ENCODE measurements around the gene PCDHGA10.

- TF ChIP-seq EZH2 (IDR thresholded peaks at IDR 0.05) (no peak), EZH2phosphoT487 (IDR thresholded peaks at IDR 0.05) (no peak)
Measured at GRCh38 chr5:141382469-141383294, 30.1 kb upstream of the PCDHGA10 start, which contains the start of gene PCDHGA7.
